ENCODE results near the gene SPATA3.

DNA sequence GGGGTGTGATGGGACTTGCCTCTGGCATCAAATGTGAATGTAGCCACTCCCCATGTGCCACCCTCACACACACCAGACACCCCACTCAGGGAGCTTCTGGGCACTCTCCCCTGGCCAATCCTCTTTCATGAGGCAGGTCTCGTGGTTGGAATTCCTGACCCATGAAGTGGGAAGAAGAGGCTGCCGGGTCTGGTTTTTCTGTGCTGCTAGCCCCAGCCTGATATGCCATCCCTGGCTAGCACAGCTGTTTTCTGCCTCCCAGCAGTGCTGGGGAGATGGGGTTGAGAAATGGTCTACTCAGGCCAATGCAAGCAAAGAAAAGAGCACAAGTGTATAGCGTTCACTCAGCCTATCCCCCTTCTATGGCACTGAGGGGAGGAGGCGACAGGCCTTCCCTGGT is 40.2 kb downstream of the SPATA3 start:
- no peak for TF ChIP-seq ARNT (IDR thresholded peaks at IDR 0.05)
- TF ChIP-seq SUZ12 (IDR thresholded peaks at IDR 0.05): no peak
- TF ChIP-seq SP1 (IDR thresholded peaks at IDR 0.05): no peak
- no peak for TF ChIP-seq FOXA1 (IDR thresholded peaks at IDR 0.05)
- no peak for TF ChIP-seq L3MBTL2 (conservative IDR thresholded peaks at IDR 0.05)
- TF ChIP-seq ELF4 (IDR thresholded peaks at IDR 0.05): no peak

All from HEK293T (cell line).